HG03558 (cell line): ENCODE data around the gene C3orf33.
A peak's percentile ranks its signal among the peaks of the same experiment; 100 is the strongest.

Experiments used
- ATAC-seq: cut with Tn5 transposase; IDR thresholded peaks from one replicate; pipeline ENCODE4 v1.9.1; 2021; ENCODE audit warnings: moderate number of reproducible peaks; ENCODE audit not compliant: unreplicated experiment; ENCODE audit errors: extremely low read depth

C3orf33 gene

GRCh38 chr3:155744010-155744625, 62.0 kb downstream of the C3orf33 start:
- ATAC-seq: peak; percentile 23

GRCh38 chr3:155743606-155744005, 62.5 kb downstream of the C3orf33 start:
- no peak for ATAC-seq

- no peak for ATAC-seq
Observed at GRCh38 chr3:155742349-155742965, 63.6 kb downstream of the C3orf33 start.

GRCh38 chr3:155741603-155742002, 64.5 kb downstream of the C3orf33 start:
- ATAC-seq: no peak

GRCh38 chr3:155741101-155741500, 65.0 kb downstream of the C3orf33 start:
- no peak for ATAC-seq

- ATAC-seq: no peak
Observed at GRCh38 chr3:155739154-155739553, 66.9 kb downstream of the C3orf33 start.

- no peak for ATAC-seq
Observed at GRCh38 chr3:155738580-155739076, 67.5 kb downstream of the C3orf33 start.

GRCh38 chr3:155737844-155738460, 68.1 kb downstream of the C3orf33 start:
- peak; percentile 96 for ATAC-seq

- no peak for ATAC-seq
Observed at GRCh38 chr3:155736381-155736780, 69.7 kb downstream of the C3orf33 start.

- ATAC-seq: no peak
Observed at GRCh38 chr3:155730843-155731242, 75.2 kb downstream of the C3orf33 start.

GRCh38 chr3:155727836-155728235, 78.2 kb downstream of the C3orf33 start:
- ATAC-seq: no peak

- no peak for ATAC-seq
Observed at GRCh38 chr3:155714295-155714718, 91.8 kb downstream of the C3orf33 start.
